8988T (cell line): Measurements from ENCODE around the gene CYB5R4.

Experiments used
- DNase-seq: peaks from one replicate; pipeline ENCODE4 v3.0.0; 2011

CYB5R4 gene, protein sequence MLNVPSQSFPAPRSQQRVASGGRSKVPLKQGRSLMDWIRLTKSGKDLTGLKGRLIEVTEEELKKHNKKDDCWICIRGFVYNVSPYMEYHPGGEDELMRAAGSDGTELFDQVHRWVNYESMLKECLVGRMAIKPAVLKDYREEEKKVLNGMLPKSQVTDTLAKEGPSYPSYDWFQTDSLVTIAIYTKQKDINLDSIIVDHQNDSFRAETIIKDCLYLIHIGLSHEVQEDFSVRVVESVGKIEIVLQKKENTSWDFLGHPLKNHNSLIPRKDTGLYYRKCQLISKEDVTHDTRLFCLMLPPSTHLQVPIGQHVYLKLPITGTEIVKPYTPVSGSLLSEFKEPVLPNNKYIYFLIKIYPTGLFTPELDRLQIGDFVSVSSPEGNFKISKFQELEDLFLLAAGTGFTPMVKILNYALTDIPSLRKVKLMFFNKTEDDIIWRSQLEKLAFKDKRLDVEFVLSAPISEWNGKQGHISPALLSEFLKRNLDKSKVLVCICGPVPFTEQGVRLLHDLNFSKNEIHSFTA

DNA sequence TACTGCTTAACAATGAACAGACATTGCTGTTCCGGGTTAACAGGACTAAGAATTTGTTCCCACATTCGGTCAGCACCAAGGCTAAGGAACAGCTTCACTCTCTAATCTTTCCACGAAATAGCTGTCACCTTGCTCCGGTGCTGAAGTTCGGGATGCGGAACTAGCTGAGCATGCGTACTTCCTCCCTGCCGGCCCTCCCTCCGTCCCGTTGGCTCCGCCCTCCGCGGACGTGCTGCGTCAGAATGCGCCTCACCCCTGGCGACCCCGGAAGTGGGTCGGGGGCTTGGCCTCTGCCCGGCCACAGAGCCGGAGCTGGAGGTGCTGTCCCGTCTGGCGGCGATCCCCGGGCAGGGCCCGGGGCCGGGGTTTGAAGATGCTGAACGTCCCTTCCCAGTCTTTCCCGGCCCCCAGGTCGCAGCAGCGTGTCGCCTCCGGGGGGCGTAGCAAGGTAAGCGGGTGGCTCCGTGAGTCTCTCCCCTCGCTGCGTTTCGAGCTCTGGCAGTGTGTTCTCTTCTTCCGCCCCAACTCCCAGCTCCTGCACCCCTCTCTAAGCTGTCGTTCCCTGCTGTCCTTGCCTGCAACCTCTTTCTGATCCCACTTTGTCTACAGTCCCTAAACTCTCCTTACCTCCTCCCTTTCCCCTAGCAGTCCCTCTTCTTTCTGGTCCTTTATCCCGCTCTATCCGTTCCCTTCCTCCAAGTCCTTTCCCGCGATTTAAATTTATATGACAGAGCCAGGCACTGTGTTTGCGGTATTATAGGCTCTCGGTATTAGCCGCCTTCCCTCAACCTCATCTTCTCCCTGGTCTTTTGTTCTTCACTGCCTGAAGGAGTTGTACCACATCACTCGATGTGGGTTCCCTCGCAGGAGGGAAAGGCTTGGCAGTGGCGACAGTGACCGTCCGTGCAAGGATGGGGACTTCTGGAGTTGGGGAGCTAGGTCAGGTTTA, at the start of gene CYB5R4:
CYB5R4 (plus strand) TSS at position 280 of the 949 bp plus-strand sequence; CDS start at position 374, 94 bp downstream.
- peak; percentile 89 for DNase-seq

DNA sequence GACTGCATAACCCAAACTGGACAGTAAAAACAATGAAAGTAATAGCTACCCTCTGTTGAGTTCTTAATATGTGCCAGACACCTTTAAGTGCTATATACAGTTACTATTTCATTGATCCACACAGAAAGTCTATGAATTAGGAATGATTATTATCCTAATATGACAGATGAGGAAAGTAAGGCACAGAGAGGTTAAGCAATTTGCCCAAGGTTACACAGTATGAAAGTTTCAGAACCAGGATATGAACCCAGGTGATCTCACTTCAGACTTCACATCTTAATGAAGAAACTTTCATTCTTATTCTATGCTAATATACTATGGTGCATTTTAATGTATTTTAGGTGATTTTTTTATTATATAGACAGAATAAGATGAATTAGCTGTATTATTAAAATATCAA, 46.9 kb upstream of the CYB5R4 start:
- no peak for DNase-seq

DNA sequence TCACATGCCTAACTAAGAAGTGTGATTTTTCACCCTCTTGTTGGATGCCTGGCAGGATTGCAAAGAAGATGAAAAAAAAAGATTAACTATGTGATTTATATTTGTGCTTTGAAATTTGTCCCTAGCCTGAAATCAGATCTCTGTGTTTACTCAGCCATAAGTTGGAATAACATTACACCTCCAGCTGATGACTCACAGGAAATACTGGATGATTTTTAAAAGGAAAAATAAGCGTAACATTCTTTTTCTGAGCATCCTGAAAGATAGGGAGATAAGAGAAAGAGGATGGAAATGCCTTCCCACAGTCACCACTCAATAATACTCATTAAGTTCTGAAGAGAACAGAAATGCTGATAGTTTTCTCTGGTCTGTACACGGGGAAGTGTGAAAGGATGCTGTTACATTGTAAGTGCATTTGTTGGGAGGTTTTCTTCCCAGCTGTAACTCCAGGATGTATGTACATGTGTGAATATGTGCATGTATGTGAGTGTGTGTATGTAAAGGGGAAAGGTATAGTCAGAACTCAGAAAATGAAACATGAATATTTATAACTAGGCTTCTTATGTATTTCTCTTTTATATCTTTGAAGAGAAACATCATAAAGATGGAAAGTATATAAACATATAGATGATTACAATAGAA, 43.7 kb upstream of the CYB5R4 start:
- DNase-seq: no peak

DNA sequence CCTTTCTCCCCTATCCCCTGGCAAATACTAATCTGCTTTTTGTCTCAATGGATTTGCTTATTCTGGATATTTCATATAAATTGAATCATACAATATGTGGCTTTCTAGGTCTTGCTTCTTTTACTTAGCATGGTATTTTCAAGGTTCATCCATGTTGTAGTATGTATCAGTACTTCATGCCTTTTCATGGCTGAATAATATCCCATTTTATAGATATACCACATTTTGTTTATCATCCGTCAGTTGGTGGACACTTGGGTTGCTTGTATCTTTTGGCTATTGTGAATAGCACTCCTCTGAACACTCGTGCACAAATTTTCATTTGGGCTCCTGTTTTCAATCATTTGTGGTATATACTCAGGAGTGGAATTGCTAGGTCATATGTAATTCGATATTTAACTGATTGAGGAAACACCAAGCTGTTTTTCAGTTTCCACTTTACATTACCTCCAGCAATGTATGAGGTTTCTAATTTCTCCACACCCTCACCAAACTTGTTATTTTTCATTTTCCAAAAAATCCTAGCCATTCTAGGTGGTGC, 36.8 kb upstream of the CYB5R4 start:
- no peak for DNase-seq

DNA sequence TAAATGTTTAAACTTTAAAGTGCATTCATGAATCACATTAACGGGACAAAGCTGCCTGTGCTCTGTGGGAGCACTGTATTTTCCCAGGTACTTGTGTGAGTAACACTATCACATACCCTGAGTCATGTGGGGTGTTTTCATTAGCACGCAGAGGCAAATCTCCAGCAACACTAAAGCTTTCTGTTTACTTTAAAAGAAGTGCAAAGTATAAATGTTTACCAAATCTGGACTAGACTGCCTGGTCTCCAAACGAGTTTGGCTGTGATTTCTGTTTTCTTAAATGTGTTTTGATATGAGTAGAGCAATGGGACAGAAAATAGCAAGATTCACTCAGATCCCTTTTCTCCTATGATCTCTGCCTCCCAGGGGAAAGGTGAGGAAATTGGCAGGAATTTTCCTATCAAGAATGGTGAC, 35.1 kb upstream of the CYB5R4 start:
- no peak for DNase-seq

DNA sequence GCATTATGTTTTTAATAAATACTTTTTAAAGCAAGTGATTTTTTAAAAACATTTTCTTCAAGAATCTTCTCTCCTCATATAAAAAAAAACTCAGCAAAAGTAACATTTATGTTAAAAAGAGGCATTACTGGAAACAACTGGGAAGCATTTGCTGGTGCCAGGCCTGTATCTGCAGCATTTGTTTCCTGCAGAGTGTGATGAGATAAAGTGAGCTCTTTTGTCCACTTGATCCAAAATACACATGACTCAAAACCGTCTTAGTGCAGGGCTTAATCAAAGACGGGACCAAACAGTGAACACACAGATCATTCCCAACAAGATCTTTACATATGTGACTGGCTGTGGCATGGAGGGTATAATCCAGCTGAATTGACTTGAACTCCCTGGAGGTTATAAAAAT, 34.7 kb upstream of the CYB5R4 start:
- no peak for DNase-seq

DNA sequence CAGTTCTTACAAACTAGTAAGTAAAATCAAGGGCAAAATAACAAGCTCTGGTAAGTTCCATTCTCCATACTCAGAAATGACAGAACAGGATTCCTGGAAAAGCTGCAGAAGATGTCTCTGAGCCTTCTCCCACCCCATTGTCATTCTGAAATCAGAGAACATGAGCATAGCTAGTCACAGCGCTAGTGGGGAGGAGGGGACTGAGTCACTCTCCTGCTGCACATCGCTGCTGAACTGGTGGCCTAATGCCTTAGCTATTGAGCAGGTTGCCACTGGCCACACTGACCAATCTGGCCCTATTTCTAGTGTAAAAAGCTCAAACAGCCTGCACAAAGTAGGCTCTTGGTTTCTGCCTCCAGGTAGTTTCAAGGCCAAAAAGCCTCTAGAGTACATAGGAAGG, 32.4 kb upstream of the CYB5R4 start:
- no peak for DNase-seq

DNA sequence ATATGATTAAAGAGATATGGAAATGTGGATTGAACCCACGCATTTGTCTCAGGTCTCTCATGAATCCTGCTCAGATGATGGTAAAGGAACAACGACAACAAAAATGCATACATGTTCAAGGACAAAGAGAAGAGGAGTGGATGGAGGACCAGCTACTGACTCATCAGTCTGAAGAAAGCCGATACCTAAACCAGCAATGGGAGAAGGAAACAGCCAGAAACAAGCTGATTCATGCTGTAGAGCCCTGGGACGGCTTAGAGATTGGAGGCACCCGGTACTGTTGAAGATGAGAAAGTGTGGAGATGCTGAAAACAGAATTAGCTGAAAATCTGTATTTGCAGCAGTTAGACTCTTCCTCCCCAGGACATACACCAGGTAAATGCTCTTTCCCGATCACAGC, 20.8 kb upstream of the CYB5R4 start:
- DNase-seq: no peak

DNA sequence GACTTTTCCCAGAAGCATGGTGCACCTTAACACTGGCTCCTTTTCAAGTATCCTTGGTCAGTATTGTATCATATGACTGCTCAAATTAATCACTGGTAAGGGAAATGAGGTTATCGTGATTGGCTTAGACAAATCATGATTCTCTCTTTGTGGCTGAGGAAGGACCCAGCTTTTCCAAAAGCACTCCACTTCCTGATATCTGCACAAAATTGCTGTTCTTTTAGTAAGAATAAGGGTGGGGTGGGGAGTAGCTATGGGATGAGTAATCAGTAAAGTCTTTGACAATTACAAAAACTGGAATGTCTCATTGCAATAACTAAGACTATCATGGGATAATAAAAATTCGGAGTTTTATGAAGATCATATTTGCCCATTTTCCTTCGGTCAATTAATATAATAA, 15.3 kb upstream of the CYB5R4 start:
- DNase-seq: no peak

DNA sequence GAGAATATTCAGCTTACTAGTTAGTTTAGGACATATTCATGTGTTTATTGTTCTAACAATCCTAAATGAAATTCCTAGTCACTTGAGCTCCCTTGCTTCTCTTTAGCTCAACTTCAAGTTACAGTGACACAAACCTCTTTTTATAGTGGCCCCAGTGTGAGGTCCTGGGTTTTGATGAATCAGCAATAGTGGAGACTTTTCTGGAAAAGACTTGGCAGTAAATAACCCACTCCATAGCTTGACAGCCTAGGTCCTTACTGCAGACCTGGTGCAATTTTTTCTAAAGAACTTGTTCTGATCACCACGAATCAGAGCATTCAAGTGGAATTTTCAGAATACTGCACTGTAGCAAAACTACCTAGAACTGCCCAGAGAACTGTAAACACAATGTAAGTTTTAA, 13.2 kb upstream of the CYB5R4 start:
- DNase-seq: no peak

DNA sequence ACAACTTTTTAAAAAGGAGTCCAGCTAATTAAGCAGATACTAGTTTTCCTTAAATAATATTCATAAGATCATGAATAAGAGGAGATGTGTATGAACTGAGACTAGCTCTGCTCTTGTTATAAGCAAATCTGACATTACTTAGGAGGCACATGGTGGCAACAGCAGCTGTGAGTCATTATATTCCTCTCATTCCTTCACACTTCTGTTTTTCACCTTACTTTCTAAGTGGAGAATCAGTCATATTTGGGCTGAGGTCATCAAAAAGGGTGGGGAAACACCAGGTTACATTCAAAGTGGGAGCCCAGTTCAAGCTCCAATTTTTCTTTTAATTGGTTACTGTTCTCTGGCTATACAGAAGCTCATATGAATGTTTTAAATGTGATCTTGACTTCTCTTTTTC, 12.3 kb upstream of the CYB5R4 start:
- DNase-seq: no peak

DNA sequence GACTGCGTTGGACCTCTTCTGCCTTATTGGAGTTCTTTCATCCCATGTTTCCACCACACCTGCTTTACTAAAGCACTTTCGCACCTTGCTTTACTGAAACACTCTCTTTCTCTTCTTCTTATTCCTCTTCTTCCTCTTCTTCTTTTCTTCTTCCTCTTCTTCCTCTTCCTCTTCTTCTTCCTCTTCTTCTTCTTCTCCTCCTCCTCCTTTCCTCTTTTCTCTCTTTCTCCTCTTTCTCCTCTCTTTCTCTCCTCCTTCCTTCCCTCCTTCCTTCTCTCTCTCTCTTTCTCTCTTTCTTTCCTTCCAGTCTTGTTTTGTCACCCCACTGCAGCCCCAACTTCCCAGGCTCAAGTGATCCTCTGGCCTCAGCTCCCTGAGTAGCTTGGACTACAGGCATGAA, 10.4 kb upstream of the CYB5R4 start:
- no peak for DNase-seq

DNA sequence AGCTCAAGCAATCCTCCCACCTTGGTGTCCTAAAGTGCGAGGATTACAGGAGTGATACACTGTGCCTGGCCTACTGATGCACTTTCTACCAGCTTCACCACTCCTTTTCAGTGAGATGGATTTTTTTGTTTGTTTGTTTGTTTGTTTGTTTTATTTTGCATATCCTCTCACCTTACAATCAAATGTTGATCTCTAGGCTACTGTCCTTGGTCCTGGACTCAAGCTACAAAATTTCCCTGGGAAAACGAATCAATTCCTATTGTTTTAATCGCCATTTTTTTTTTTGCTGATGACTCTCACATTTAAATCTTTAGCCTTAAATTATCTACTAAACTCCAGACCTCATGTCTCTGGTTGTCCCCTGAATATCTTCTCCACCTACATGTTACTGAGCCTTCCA, 9.9 kb upstream of the CYB5R4 start:
- no peak for DNase-seq

DNA sequence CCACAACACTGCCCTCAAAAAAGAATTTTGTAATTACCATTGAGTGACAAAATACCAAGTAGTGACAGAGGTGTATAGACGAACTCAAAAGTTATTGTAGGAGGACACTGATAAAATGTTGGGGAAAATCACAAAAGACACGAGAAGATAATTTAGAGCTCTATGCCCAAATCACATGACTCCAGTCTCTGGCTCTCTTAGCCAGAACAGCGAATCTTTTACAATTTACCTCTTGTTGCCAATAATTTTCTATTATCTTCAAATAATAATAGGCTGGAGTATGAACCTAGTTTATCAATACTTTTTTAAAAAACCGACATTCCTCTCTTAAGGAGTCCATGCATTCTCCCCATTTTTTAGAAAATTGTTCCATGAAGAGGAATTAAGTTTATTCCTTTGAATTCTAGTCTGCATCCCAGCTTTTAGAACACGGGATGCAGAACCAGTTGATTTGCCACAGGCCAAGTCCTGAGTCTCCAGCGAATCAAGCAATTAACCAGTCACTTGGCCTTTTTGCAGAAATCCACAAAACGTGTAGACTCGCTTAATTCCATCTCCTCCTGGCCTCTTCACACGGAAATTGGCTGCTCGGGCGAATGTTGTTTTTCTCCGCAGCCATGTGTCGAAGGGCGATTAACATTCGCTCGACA, 6.8 kb upstream of the CYB5R4 start:
- DNase-seq: no peak

DNA sequence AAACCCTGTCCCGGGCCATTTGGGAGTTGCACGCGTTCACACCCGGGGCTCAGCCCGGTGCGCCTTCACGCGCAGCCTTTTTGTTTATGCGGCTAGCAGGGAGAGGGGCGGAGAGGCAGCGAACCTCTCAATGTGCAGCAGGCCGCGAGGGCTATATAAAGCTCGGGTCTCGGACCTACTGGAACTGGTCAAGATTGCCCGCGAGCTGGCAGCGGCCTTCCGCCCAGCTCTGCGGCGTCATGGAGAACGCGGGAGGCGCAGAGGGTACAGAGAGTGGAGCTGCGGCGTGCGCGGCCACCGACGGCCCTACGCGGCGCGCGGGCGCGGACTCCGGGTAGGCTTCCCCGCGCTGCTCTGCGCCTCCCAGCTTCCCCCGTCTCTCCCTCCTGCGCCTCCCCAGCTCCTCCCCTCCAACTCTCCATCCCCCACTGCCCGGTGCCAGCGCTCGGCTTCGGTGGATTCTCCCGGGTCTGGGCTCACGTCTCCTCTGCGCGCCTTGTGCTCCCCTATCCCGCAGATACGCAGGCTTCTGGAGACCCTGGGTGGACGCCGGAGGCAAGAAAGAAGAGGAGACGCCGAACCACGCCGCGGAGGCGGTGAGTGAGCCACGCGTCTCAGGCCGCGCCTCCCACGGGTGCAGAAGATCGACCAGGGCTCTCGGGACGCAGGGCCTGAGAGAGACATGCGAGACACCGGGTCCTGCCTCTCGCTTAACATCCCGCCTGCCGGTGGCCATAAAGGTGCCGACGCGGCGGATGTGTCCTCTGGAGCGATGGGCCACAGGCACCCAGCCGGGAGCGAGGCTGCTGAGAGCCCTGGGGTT, 6.1 kb upstream of the CYB5R4 start, which contains the start of gene RIPPLY2:
RIPPLY2 (plus strand) TSS at position 183 of the 823 bp plus-strand sequence; CDS start at position 240, 57 bp downstream.
- DNase-seq: no peak

DNA sequence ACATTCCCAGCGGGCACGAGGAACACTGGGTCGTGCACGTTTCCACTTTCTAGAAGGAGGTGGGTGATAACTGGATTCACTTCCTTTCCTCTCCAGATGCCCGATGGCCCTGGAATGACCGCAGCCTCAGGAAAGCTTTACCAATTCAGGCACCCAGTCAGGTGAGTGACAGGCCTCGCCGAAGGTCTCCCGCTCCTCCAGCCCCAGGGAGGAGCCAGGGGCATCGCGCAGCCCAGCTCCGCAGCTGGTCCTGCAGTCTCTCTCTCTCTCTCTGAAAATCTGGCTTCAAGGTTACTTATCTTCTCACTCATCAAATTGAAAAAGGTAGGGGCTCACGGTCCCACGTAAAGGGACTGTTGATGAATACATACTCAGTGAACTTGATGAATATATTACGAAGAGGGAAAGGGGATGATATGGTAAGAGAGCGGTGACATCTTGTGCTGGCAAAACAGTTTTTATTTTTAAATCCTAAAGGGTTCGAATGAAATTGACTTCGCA, 5.4 kb upstream of the CYB5R4 start:
- DNase-seq: no peak

DNA sequence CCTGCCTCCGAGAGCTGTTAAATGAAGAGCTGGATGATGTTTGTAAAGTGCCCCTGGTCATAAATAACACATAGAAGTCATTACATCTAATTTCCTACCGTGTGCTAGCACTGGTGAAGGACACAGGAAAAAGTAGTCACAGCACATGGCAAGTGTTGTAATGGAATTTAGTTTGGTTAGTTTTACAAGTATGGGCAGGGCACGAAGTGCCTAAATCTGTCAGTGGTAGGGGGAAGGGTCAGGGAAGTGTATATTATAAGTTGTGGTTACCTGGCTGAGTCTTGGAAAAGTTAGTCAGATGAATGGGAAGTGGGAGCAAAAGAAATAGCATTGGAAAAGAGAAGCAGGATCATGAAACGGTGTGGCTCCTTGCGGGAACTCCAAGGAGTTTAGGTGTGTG, 4.7 kb upstream of the CYB5R4 start:
- no peak for DNase-seq

DNA sequence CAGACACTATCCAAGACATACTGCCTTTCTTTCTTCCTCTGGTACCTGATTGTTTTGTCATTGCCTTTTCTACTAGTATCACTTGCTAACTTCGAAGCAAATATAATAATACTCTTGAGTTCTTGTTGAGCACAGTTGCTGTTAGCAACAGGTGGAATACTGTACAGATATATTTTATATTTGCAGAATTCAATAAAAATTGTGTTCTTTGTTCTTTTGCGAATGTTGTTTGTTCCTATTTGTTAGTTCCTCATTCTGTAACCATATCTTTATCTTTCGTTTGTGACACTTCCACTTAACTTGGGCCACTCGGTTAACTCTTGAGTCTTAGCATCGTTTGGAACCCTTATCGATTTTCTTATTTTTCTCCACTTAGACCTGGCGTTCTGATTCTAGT, 868 bp downstream of the CYB5R4 start:
- DNase-seq: no peak

DNA sequence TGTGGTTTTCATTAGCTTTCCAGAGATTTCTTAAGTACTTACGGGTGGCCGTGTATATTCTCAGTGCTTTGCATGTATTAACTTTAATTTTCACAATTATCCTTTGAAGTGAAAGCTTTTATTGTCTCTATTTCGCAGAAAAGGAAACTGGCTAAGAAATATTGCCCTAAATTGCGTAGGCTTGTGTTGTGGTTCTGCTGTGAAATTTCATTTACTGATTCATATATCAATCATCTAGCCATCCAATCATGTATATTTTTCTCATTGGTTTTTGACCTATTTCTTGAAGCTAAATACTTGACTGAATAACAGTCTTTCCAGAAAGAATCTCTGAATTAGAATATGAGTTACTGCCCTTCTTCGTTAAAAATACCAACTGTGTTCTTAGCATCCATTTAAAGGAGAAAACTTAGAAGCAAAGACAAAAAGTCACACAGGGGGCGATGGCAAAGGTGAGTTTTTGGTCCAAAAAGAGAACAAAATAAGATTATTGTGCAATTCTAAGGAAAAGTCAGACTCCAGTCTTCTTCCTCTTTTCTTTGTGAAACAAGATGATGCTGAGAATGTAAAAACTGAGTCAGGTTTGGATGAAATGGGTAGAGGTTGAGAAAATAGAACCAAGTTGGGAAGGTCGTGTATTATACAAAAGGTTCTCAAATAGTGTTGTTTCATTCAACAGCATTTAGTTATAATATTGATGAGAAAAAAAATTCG, 1.4 kb downstream of the CYB5R4 start:
- DNase-seq: no peak

DNA sequence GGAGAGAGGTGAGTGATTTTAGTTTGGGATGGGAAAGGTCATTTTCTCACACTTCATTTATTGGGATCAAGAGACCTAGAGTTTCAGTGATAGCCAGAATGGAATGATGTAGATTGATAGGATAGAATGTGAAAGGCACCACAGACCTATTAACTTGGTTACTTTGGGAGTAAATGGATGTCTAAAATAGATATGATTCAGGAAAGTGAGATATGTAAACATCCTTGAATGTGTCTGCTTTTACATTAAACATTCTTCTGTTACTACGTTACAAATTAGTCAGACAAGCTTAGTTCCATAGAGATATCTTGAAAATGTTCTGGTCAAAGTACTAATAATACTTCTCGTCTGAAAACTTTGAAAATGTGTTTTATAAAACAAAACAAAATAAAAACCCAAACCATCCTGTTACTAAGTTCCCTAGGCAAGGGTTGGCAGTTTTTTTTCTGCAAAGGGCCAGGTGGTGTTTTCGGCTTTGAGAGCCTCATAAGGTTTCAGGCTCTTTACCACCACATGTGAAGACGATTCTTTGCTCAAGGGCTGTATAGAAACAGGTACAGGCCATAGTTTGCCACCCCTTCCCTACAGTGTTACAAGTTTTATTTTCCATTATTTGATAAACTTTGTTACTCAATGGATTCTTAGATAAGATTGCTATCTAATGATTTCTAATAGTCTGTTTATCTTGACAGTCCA, 3.4 kb downstream of the CYB5R4 start:
- no peak for DNase-seq
